Mesothelial cell of epicardium (in vitro differentiated cells): ENCODE data around the gene DVL2. TPM values are rescaled to one million over a fixed set of nuclear protein-coding genes. Genes with fewer than 3 reads are reported as not detected.

Experiments
- DNase-seq, 2 experiments: peaks; one replicate each; pipeline ENCODE4 v3.0.0; 2021; ENCODE audit warnings: low spot score in 2 of 2; ENCODE audit not compliant: unreplicated experiment in 2 of 2
- H3K27ac Mint-ChIP-seq: 2 replicates; pipeline ENCODE4 v1.8.0; 2021; ENCODE audit warnings: mixed read lengths
- H3K27me3 Mint-ChIP-seq: 2 replicates; pipeline ENCODE4 v1.8.0; 2021; ENCODE audit warnings: low read depth, mixed read lengths
- H3K36me3 Mint-ChIP-seq: 2 replicates; pipeline ENCODE4 v1.8.0; 2021; ENCODE audit warnings: mixed read lengths
- H3K4me1 Mint-ChIP-seq: 2 replicates; pipeline ENCODE4 v1.8.0; 2021; ENCODE audit warnings: mixed read lengths
- H3K4me3 Mint-ChIP-seq: 2 replicates; pipeline ENCODE4 v1.8.0; 2021; ENCODE audit warnings: mild to moderate bottlenecking, moderate library complexity, mixed read lengths
- H3K9me3 Mint-ChIP-seq: 2 replicates; pipeline ENCODE4 v1.8.0; 2021; ENCODE audit warnings: mixed read lengths
- total RNA-seq: library from RNA; stranded (reverse); gene quantifications from 3 replicates; pipeline ENCODE4 v1.2.1, GENCODE V29; 2021
- TF ChIP-seq, protein P1 (sequence below): fragments of 200-600 bp; sonication (generic); IDR thresholded peaks from one replicate; pipeline ENCODE4 v1.5.0; 2021; ENCODE audit warnings: antibody characterized with exemption; ENCODE audit not compliant: unreplicated experiment

Gene DVL2
- total RNA-seq, 1 donor from 2014 or later, result 94.0 TPM

- H3K9me3 Mint-ChIP-seq, result no peaks in the 10 kb centered on the region
- peaks cover 66% of the 10 kb centered on the region for H3K4me1 Mint-ChIP-seq
- TF ChIP-seq, protein P1, sequence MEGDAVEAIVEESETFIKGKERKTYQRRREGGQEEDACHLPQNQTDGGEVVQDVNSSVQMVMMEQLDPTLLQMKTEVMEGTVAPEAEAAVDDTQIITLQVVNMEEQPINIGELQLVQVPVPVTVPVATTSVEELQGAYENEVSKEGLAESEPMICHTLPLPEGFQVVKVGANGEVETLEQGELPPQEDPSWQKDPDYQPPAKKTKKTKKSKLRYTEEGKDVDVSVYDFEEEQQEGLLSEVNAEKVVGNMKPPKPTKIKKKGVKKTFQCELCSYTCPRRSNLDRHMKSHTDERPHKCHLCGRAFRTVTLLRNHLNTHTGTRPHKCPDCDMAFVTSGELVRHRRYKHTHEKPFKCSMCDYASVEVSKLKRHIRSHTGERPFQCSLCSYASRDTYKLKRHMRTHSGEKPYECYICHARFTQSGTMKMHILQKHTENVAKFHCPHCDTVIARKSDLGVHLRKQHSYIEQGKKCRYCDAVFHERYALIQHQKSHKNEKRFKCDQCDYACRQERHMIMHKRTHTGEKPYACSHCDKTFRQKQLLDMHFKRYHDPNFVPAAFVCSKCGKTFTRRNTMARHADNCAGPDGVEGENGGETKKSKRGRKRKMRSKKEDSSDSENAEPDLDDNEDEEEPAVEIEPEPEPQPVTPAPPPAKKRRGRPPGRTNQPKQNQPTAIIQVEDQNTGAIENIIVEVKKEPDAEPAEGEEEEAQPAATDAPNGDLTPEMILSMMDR, result no peak
- H3K4me3 Mint-ChIP-seq, result peak overlapping the region; percentile 92
- no peaks in the 10 kb centered on the region for H3K27me3 Mint-ChIP-seq
- peak overlapping the region; percentile 93 for H3K27ac Mint-ChIP-seq
- DNase-seq, result peak in 1 of 2 experiments; percentile 52
- no peaks in the 10 kb centered on the region for H3K36me3 Mint-ChIP-seq
Observed at GRCh38 chr17:7217113-7217987, 17.0 kb downstream of the DVL2 start.

DNA sequence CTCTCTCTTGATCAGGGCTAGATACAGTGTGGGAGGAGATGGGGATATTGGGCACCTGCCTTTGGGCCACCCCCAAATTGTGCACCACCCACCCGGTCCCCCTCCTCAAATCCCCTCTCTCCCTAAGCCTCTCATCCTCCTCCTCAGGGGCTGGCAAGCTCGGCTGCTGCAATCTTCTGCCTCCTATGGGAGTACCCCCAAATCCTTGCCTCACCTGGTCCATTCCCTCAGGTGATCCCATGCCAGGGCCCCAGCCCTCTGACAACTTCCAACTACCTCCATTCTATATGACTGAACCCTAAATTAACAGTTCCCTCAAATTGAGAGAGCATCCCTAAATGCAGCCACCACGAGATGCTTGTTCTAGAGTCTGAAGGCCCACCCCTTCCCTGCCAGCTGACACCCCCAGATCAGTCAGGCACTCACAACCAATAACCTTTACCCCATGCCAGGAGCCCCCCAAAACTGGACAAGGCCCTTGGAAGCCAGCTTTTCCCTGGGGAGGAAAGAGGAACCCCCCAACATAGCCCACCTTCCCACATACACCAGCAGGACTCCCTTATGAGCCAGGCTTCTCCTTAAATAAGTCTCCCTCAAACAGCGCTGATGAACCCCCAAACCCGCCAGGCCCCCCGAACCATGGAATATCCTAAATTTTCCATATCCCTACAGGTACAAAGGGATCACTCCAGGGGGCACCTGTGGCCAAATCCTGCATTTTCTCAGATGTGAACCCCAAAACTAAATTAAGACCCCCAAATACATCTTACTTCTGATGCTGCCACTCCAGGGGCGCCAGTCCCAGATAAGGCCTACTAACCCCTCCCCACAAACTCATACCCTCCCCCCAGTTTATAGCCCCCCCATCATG lies 17.8 kb downstream of the DVL2 start:
- Mint-ChIP-seq H3K27ac (peak overlapping the region; percentile 93), H3K9me3 (no peaks in the 10 kb centered on the region), H3K27me3 (no peaks in the 10 kb centered on the region), H3K4me3 (peak overlapping the region; percentile 59), H3K36me3 (no peaks in the 10 kb centered on the region), H3K4me1 (peaks cover 73% of the 10 kb centered on the region)
- TF ChIP-seq, protein P1, result no peak
- DNase-seq, result no peak

GRCh38 chr17:7215652-7216180 lies 18.6 kb downstream of the DVL2 start:
- peak overlapping the region; percentile 92 for H3K4me3 Mint-ChIP-seq
- DNase-seq, result no peak
- H3K9me3 Mint-ChIP-seq, result no peaks in the 10 kb centered on the region
- H3K36me3 Mint-ChIP-seq, result no peaks in the 10 kb centered on the region
- peaks cover 74% of the 10 kb centered on the region for H3K4me1 Mint-ChIP-seq
- TF ChIP-seq, protein P1, result no peak
- no peaks in the 10 kb centered on the region for H3K27me3 Mint-ChIP-seq
- H3K27ac Mint-ChIP-seq, result peak overlapping the region; percentile 98

DNA sequence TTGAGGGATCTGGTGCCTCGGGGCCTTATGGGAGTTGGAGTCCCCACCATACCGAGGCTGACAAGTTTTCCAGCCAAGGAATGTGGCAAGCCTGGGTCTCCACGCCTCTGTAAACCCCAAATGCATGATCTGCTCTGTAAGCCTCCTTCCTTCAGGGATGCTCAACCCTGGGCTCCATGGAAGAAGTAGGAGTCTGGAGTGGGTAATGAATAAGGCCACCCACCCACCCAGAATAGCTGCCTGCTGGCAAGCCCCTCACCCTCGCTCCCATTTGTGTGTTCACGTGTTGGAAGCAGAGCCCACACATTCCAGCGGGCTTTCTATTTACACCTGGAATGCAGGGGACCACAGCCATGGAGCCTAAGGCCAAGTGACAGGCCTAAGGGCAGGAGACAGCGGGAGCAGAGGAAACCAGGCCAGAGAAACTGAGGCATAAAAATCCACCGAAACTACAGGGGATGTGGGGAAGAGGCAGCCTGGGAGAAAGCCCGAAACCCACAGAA lies 19.1 kb downstream of the DVL2 start:
- H3K36me3 Mint-ChIP-seq, result no peaks in the 10 kb centered on the region
- DNase-seq, result no peak
- TF ChIP-seq, protein P1, result no peak
- no peaks in the 10 kb centered on the region for H3K9me3 Mint-ChIP-seq
- peak overlapping the region; percentile 98 for H3K27ac Mint-ChIP-seq
- peaks cover 74% of the 10 kb centered on the region for H3K4me1 Mint-ChIP-seq
- H3K27me3 Mint-ChIP-seq, result no peaks in the 10 kb centered on the region
- peak overlapping the region; percentile 92 for H3K4me3 Mint-ChIP-seq

- Mint-ChIP-seq H3K27ac (peak overlapping the region; percentile 98), H3K4me1 (peaks cover 75% of the 10 kb centered on the region), H3K4me3 (peak overlapping the region; percentile 92)
Observed at GRCh38 chr17:7214300-7215135, 19.8 kb downstream of the DVL2 start.

More at GRCh38 chr17:7214300-7215135, 19.8 kb downstream of the DVL2 start:
- Mint-ChIP-seq H3K36me3 (no peaks in the 10 kb centered on the region), H3K27me3 (no peaks in the 10 kb centered on the region), H3K9me3 (no peaks in the 10 kb centered on the region)
- DNase-seq, result peak; percentile 99
- TF ChIP-seq, protein P1, result no peak
